ENCODE data around the gene LRRC71. TPM values are rescaled to one million over a fixed set of nuclear protein-coding genes. Genes with fewer than 3 reads are reported as not detected.

Gene LRRC71
- total RNA-seq, 1 donor from 2014 or later, result 0.23 TPM

DNA sequence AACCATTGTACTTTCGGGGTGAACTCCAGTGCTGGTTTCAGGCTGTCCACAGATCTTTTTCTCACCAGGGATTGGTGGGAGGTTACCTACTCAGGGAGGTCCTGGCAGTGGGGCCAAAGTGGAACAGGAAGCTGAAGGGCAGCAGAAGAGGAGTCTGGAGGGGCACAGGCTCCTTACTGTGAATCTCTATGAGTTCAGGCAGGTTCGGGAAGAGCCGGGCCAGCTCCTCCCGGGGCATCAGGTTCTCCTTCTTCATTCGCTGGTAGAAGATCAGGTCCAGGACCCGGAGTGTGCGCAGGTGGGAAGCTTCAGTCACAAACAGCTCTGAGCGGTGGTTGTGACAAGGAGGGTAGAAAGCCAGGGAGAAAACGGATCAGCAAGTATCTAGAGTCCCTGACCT, 26.7 kb downstream of the LRRC71 start:
- DNase-seq (ENCODE audit: low spot score), result no peak

- no peak for DNase-seq (ENCODE audit: low spot score)
Measured at GRCh38 chr1:156947818-156948525, 27.5 kb downstream of the LRRC71 start.

DNA sequence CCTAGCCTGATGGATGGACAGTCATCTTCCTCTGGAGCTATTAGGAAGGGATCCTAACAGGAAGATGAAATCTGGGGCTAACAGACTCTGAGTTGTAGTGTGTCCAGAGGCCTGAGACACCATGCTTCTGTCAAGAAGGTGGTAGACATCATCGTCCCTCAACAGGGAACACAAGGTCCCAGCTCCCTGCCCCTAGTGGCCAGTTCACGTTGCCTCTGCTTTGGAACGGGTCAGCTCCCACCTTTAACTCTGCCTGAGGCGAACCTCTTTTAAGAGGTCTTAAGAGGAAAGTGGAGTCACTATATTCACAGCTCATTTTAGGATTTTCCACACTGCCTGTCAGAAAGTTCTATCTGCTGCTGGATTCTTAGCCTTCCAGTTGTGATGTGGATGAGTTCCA, 28.3 kb downstream of the LRRC71 start:
- DNase-seq (ENCODE audit: low spot score), result no peak

DNA sequence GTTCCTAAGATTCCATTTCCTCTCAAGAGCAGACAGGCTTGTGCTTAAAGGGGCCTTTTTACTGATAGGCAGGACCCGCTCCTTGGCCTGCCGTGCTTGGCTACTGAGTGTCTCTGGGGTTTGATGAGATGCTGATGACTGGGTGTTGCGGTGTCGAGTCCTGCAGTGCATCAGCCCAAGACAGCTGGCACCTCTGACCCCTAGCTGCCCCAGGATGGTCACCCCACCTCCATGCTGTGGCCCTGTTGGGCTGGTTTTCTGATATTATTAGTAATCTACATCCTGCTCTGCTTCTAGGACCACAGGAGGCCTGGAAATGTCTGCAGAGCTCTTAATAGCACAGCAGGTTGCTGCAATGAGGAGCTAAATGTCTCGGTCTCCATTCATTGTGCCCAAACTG, 28.7 kb downstream of the LRRC71 start:
- no peak for DNase-seq (ENCODE audit: low spot score)

DNA sequence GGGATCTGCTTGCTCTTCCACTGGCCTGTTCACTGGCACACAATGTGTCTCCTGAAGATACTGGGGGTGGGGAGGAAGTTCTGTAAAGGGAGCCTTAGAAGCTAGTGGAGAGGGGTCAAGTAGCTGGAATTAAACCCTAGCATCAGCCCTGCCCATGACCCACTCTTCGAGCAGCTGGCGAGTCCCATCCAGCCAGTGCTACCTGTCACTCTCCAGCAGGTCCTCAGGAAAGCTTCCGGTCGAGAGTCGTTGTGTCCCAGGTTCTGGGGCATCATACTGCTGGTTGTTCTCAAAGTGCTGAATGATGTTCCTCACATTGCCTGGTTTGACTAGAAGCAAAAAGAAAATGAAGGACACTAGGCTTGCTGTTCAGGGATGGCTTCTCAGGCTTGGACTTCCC, 30.9 kb downstream of the LRRC71 start:
- no peak for DNase-seq (ENCODE audit: low spot score)

- DNase-seq (ENCODE audit: low spot score), result no peak
Measured at GRCh38 chr1:156953571-156953970, 33.1 kb downstream of the LRRC71 start.

- no peak for DNase-seq (ENCODE audit: low spot score)
Measured at GRCh38 chr1:156956333-156956732, 35.9 kb downstream of the LRRC71 start.

GRCh38 chr1:156957634-156958033, 37.2 kb downstream of the LRRC71 start:
- DNase-seq (ENCODE audit: low spot score), result no peak

GRCh38 chr1:156958247-156958714, 37.8 kb downstream of the LRRC71 start:
- no peak for DNase-seq (ENCODE audit: low spot score)

- DNase-seq (ENCODE audit: low spot score), result no peak
Measured at GRCh38 chr1:156959414-156959813, 39.0 kb downstream of the LRRC71 start.

DNA sequence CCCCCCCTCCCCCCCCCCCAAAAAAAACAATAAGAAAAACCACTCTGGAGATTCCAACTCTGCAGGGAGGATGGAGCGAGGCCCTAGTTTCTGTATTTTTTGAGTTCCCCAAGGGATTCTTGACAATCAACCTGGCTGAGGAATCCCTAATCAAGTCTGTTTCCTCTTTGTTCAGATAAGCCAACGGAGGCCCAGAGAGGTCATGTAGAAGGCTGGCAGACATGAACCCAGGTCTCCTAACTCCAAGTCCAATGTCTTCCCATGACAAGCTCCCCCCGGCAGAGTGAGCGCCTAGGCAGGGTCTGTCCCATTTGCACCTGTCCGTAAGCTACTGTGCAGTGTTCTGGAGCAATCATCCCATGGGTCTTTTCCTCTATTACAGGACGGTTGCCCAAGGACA, 39.5 kb downstream of the LRRC71 start:
- DNase-seq (ENCODE audit: low spot score), result no peak

DNA sequence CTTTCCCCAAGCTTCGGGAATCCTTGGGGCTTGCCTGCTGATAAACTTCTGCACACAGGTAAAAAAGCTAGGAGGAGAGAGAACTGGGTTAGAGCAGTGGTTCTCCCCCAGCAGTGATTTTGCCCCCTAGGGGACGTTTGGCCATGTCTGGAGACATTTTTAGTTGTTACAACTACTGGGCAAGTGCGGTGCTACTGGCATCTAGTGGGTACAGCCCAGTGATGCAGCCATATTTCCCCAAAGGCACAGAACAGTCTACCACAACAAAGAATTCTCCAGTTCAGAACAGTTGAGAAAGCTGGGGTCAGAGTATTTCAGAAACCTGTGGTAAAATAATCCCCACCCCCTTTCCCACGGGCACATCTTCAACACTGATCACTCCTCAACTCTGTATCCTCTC, 41.3 kb downstream of the LRRC71 start:
- no peak for DNase-seq (ENCODE audit: low spot score)

DNA sequence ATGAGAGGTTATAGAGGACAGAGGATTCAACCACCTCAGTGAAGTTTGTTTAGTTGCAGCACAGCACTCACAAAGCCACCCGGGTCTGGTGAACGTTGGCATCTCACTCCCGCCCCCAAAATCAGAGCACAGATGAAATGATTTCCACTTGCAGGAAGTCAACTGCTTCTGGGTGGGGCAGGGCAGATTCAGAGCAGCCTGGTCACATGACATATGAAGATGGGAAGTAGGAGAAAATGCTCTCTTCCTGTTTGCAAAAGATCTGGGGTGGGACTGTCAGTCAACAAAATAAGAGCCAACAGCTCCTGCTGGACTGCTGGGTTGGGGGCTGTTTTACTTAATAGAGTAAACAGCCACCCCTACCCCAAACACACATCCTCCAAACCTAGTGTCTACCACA, 43.2 kb downstream of the LRRC71 start:
- no peak for DNase-seq (ENCODE audit: low spot score)

GRCh38 chr1:156964441-156964840, 44.0 kb downstream of the LRRC71 start:
- no peak for DNase-seq (ENCODE audit: low spot score)

GRCh38 chr1:156969496-156969895, 49.1 kb downstream of the LRRC71 start:
- DNase-seq (ENCODE audit: low spot score), result no peak

DNA sequence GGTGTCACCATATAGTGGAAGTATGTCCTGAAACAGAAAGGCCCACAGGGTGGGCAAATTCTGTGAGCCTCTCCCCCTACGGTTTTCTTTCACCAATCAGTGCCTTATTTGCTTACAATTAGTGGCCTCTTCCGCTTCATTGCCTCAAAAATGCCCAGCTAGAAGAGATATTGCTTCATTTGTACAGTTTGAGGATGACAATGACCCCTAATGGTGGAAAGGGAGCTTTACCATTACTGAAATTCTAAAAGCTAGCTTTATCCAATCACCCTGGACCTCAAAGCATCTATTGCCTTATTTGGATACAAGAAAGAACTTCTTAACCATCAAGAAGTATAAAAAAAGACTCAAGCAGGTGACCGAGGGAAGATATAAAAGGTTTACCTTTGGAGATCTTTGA, 49.6 kb downstream of the LRRC71 start:
- no peak for DNase-seq (ENCODE audit: low spot score)

- no peak for DNase-seq (ENCODE audit: low spot score)
Measured at GRCh38 chr1:156973417-156973816, 53.0 kb downstream of the LRRC71 start.

GRCh38 chr1:156975084-156975483, 54.7 kb downstream of the LRRC71 start:
- no peak for DNase-seq (ENCODE audit: low spot score)

DNA sequence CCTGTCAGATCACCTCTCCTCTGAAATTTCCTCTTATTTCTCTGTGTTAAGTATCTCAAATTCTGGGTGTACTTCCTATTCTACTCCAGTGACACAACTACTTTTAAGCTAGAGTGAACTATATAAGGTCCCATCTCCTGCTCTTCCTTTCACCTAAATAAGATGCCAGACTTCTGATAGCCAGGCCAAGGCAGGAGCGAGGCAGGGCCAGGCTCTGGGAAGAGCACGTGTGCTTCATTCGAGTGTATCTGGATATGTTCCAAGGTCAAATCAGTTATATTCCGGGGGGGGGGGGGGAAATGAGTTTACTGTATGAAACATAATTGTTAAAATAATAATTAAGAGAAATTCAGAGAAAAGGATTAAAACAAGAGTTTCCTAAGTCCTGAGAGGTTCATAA, 60.1 kb downstream of the LRRC71 start:
- DNase-seq (ENCODE audit: low spot score), result no peak

Other genes starting within 250 kb of the LRRC71 start
- 26.1 TPM for gene NES, start 243.2 kb upstream of the LRRC71 start, total RNA-seq
- gene CRABP2, start 215.0 kb upstream of the LRRC71 start, total RNA-seq, result 3.5 TPM
- gene METTL25B, start 192.2 kb upstream of the LRRC71 start, total RNA-seq, result 48.0 TPM
- gene ISG20L2, start 191.9 kb upstream of the LRRC71 start, total RNA-seq, result 24.1 TPM
- 63.7 TPM for gene MRPL24, start 179.5 kb upstream of the LRRC71 start, total RNA-seq
- gene HDGF, start 169.0 kb upstream of the LRRC71 start, total RNA-seq, result 170 TPM
- gene PRCC, start 153.1 kb upstream of the LRRC71 start, total RNA-seq, result 57.8 TPM
- 5.4 TPM for gene SH2D2A, start 103.8 kb upstream of the LRRC71 start, total RNA-seq
- 0.58 TPM for gene INSRR, start 61.5 kb upstream of the LRRC71 start, total RNA-seq
- gene NTRK1, start 59.8 kb upstream of the LRRC71 start, total RNA-seq, result 3.3 TPM
- 9.9 TPM for gene PEAR1, start 26.9 kb upstream of the LRRC71 start, total RNA-seq
- 40.5 TPM for gene ARHGEF11, start 125.1 kb downstream of the LRRC71 start, total RNA-seq
- gene ETV3L, start 179.2 kb downstream of the LRRC71 start, total RNA-seq, result not detected
- 27.0 TPM for gene ETV3, start 217.8 kb downstream of the LRRC71 start, total RNA-seq

Measured in mucosa of gallbladder (tissue), 1 donor.